Sigmoid colon (tissue), 7 donors: ENCODE results near the gene SORT1. TPM values are rescaled to one million over a fixed set of nuclear protein-coding genes. Genes with fewer than 3 reads are reported as not detected.

ENCODE experiments used
- DNase-seq: peaks from one replicate; pipeline ENCODE4 v3.0.0-alpha.2; 2019
- H3K27ac ChIP-seq, 4 donors: fragments of 200-600 bp; sonication (generic); one replicate each; pipeline ENCODE4 v1.5.1; 2016 to 2019; ENCODE audit warnings: mild to moderate bottlenecking in 1 of 4
- H3K27me3 ChIP-seq, 3 donors: fragments of 200-600 bp; sonication (generic); one replicate each; pipeline ENCODE4 v1.5.1; 2019; ENCODE audit warnings: mild to moderate bottlenecking in 1 of 3
- H3K36me3 ChIP-seq, 4 donors: fragments of 200-600 bp; sonication (generic); one replicate each; pipeline ENCODE4 v1.5.1; 2016 to 2019
- H3K4me1 ChIP-seq, 4 donors: fragments of 200-600 bp; sonication (generic); one replicate each; pipeline ENCODE4 v1.5.1; 2017 to 2019
- H3K4me3 ChIP-seq, 4 donors: fragments of 200-600 bp; sonication (generic); one replicate each; pipeline ENCODE4 v1.5.1; 2017 to 2019; ENCODE audit warnings: mild to moderate bottlenecking in 2 of 4, moderate library complexity in 1 of 4
- H3K9me3 ChIP-seq, 4 donors: fragments of 200-600 bp in 3 of 4; sonication (generic) in 3 of 4; one replicate each; pipeline versions ENCODE4 v1.5.1 to v1.6.1; 2013 to 2019
- EP300 ChIP-seq, 4 donors: sonication (generic); formaldehyde crosslinking; IDR thresholded peaks; one replicate each; pipeline ENCODE4 v1.6.1; 2017; ENCODE audit warnings: antibody characterized with exemption in 4 of 4
- POLR2A ChIP-seq, 2 donors: fragments of 450-650 bp; IDR thresholded peaks; one replicate each; pipeline ENCODE4 v1.6.1; 2016; ENCODE audit warnings: antibody characterized with exemption in 2 of 2, mild to moderate bottlenecking in 2 of 2, moderate library complexity in 2 of 2
- POLR2AphosphoS5 ChIP-seq, 4 donors: sonication (generic); formaldehyde crosslinking; IDR thresholded peaks; one replicate each; pipeline ENCODE4 v1.6.1; 2017; ENCODE audit warnings: antibody characterized with exemption in 4 of 4
- WGBS, 2 donors: extraction: QIAGEN DNeasy Blood & Tissue Kit; methylation state at CpG; one replicate each; pipeline ENCODE4 v1.1.7; 2013; 5-methylcytosine and 5-hydroxymethylcytosine counted together
- intact Hi-C: fragments of 100-400 bp; cut with DNase I; formaldehyde crosslinking; loops from one replicate; pipeline ENCODE4 v1.15.1; 2023
- polyA plus RNA-seq, 3 donors: library from polyadenylated mRNA; stranded (reverse); fragments of 200-250 nt; gene quantifications; one replicate each; pipeline ENCODE4 v1.2.3, GENCODE V29; 2013
- total RNA-seq, 4 donors: library from RNA; depleted of rRNA; stranded (reverse); fragments of >200 nt; gene quantifications; one replicate each; pipeline ENCODE4 v1.1.0, GENCODE V29; 2016
- TF ChIP-seq, protein P1 (sequence below), 4 experiments: fragments of 450-650 bp in 3 of 4; fragments of 200-600 bp in 1 of 4; IDR thresholded peaks; one replicate each; pipeline ENCODE4 v1.5.1; 2016 to 2019; ENCODE audit warnings: antibody characterized with exemption in 4 of 4, mild to moderate bottlenecking in 3 of 4, moderate library complexity in 2 of 4
- donor health status: healthy with polysubstance abuse.
- donor health status: Bipolar disorder and iron deficiency.
- donor health status: healthy.

Gene SORT1
- total and polyA plus RNA-seq, 7 donors = 7.2 to 55.1 (median 37.0) TPM

DNA sequence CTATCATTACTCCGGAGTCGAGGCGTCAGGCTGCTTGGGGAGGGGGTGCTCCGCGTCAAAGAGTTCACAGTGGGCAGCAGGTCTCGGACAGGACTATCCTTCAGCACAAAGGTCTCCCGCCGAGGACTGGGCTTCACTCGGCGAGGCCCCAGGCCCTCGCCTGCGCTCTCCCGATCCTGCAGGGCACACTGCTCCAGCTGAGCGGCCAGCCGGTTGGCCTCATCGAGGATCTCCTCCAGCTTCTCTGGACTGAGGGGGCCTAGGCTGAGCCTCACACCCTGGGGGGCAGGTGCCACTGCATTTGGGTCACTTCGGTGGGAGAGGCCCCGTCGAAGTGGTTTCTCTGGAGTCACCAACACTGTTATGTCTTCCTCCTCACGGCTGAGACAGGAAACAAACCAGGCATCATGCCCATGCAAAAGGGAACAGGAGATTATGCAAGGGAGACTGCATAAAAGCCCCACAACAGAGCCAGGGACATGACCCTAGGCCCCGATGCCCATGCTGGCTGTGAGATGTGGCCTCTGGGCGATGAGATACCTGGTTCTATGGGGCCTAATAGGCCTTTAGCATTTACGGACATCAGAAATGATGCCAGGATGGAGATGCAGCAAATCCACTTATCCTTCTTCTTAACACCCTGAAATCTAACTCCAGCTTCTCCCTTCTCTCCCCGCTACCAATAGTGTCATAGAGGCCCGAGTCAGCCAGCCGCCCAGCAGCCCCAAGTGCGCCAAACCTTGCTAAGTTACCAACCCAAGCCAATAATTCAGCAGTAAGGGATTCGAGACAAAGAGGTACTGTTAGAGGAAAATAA, 115.8 kb downstream of the SORT1 start:
- intact Hi-C loops = no loop called here
- TF ChIP-seq EP300 (IDR thresholded peaks at IDR 0.05) = no peak
- TF ChIP-seq, protein P1, sequence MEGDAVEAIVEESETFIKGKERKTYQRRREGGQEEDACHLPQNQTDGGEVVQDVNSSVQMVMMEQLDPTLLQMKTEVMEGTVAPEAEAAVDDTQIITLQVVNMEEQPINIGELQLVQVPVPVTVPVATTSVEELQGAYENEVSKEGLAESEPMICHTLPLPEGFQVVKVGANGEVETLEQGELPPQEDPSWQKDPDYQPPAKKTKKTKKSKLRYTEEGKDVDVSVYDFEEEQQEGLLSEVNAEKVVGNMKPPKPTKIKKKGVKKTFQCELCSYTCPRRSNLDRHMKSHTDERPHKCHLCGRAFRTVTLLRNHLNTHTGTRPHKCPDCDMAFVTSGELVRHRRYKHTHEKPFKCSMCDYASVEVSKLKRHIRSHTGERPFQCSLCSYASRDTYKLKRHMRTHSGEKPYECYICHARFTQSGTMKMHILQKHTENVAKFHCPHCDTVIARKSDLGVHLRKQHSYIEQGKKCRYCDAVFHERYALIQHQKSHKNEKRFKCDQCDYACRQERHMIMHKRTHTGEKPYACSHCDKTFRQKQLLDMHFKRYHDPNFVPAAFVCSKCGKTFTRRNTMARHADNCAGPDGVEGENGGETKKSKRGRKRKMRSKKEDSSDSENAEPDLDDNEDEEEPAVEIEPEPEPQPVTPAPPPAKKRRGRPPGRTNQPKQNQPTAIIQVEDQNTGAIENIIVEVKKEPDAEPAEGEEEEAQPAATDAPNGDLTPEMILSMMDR (IDR thresholded peaks at IDR 0.05) = no peak
- no peak for TF ChIP-seq POLR2A (IDR thresholded peaks at IDR 0.05)
- no peak for TF ChIP-seq POLR2AphosphoS5 (IDR thresholded peaks at IDR 0.05)
- Histone ChIP-seq H3K9me3 (no peaks in the 10 kb centered on the region), H3K4me1 (peaks cover 0 to 25% (median 20%) of the 10 kb centered on the region in 4 donors), H3K4me3 (peak overlapping the region in 3 of 4 donors; percentile 56 to 66 (median 59)), H3K27me3 (no peaks in the 10 kb centered on the region), H3K27ac (peak overlapping the region in 3 of 4 donors; percentile 87 to 93 (median 93)), H3K36me3 (no peaks in the 10 kb centered on the region)
- WGBS, 2 donors = 77 to 85% methylated on average over 28 of the region's 28 CpGs
- no peak for DNase-seq

DNA sequence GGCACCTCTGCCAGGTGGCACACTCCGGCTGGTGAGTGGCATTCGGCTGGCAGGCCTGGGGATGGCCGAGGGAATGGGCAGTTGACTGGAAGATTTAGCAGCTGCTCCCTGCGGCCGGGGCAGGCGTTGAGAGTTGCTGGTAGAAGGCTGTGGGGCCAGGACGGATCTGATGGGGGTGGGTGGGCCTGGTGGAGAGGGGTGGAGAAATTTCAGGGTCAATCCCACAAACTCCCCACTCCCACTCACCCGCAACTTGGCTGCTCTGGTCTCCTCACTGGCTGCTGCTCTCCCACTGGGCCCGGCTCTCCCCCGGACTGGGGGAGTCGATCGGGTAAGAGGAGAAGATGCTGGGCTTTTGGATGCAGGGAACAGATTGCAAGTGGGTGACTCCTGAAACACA, 116.9 kb downstream of the SORT1 start:
- peaks cover 0 to 25% (median 21%) of the 10 kb centered on the region in 4 donors for H3K4me1 ChIP-seq
- no peak overlapping the region for H3K4me3 ChIP-seq
- no peak overlapping the region for H3K27ac ChIP-seq
- WGBS, 2 donors = 97 to 98% methylated on average over 12 of the region's 12 CpGs
- no peaks in the 10 kb centered on the region for H3K36me3 ChIP-seq
- TF ChIP-seq EP300 (IDR thresholded peaks at IDR 0.05) (no peak), POLR2A (IDR thresholded peaks at IDR 0.05) (no peak), POLR2AphosphoS5 (IDR thresholded peaks at IDR 0.05) (no peak)
- TF ChIP-seq, protein P1 (IDR thresholded peaks at IDR 0.05) = no peak
- H3K9me3 ChIP-seq = no peaks in the 10 kb centered on the region
- intact Hi-C loops = no loop called here
- DNase-seq = no peak
- H3K27me3 ChIP-seq = no peaks in the 10 kb centered on the region

DNA sequence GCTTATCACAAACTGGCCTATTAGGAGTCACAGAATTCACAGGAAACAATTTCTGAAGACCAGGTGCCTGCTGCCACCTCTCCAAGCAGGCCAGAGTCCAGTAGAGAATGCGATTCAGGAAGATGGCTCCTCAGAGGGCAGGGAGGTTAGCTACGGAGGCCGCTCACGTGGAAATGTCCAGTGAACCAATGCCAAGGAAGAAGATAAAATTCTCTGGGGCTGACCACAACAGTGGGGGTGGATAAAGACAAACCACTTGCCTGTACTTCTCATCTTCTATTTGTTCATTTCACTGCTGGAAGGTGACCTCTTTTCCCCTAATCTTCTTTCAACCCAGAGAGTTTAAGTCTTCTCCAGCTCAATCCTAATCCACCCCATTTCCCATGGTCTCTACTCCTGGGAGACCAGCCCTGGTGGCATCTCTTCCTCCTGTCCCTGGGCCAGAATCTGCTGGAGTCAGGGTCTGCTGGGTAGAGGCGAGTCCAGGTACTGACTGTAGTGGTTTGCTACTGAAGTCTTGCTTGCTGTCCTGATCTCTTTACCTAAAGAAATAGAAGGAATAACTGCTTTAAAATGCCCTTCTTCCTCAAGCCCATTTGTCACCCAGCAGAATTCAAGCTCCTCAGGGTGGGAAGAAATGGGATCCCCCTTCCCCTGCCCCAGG, 118.0 kb downstream of the SORT1 start:
- Histone ChIP-seq H3K4me1 (peaks cover 0 to 35% (median 27%) of the 10 kb centered on the region in 4 donors), H3K9me3 (no peaks in the 10 kb centered on the region), H3K36me3 (no peaks in the 10 kb centered on the region), H3K4me3 (no peak overlapping the region), H3K27ac (no peak overlapping the region), H3K27me3 (no peaks in the 10 kb centered on the region)
- no peak for DNase-seq
- TF ChIP-seq POLR2A (IDR thresholded peaks at IDR 0.05) (no peak), EP300 (IDR thresholded peaks at IDR 0.05) (no peak), POLR2AphosphoS5 (IDR thresholded peaks at IDR 0.05) (no peak)
- TF ChIP-seq, protein P1 (IDR thresholded peaks at IDR 0.05) = no peak
- 95% methylated on average over 5 of the region's 5 CpGs for WGBS, 2 donors
- intact Hi-C loops = loop anchor here (10.0 kb wide), 1 partner anchor 255 kb away; the partner anchor contains the start of gene GPR61

GRCh38 chr1:109277434-109278204, 120.1 kb downstream of the SORT1 start:
- Histone ChIP-seq H3K27ac (peak overlapping the region in 1 of 4 donors; percentile 40), H3K36me3 (no peaks in the 10 kb centered on the region), H3K9me3 (no peaks in the 10 kb centered on the region), H3K27me3 (no peaks in the 10 kb centered on the region), H3K4me1 (peaks cover 0 to 28% (median 17%) of the 10 kb centered on the region in 4 donors), H3K4me3 (no peak overlapping the region)
- 44 to 64% methylated on average over 7 of the region's 7 CpGs for WGBS, 2 donors
- intact Hi-C loops = loop anchor here (2.0 to 10.0 kb wide), 2 partner anchors 121 to 257 kb away; partner anchors contain the start of gene GPR61
- DNase-seq = peak; percentile 84
- TF ChIP-seq, protein P1 (IDR thresholded peaks at IDR 0.05) = peak; percentile 77 to 93 (median 89)
- TF ChIP-seq EP300 (IDR thresholded peaks at IDR 0.05) = no peak
